GM21723 (cell line): ENCODE results near the gene ADAM11.

Experiments
- ATAC-seq: cut with Tn5 transposase; IDR thresholded peaks from one replicate; pipeline ENCODE4 v1.9.1; 2021; ENCODE audit warnings: mild to moderate bottlenecking, moderate library complexity; ENCODE audit not compliant: unreplicated experiment

ADAM11 gene

DNA sequence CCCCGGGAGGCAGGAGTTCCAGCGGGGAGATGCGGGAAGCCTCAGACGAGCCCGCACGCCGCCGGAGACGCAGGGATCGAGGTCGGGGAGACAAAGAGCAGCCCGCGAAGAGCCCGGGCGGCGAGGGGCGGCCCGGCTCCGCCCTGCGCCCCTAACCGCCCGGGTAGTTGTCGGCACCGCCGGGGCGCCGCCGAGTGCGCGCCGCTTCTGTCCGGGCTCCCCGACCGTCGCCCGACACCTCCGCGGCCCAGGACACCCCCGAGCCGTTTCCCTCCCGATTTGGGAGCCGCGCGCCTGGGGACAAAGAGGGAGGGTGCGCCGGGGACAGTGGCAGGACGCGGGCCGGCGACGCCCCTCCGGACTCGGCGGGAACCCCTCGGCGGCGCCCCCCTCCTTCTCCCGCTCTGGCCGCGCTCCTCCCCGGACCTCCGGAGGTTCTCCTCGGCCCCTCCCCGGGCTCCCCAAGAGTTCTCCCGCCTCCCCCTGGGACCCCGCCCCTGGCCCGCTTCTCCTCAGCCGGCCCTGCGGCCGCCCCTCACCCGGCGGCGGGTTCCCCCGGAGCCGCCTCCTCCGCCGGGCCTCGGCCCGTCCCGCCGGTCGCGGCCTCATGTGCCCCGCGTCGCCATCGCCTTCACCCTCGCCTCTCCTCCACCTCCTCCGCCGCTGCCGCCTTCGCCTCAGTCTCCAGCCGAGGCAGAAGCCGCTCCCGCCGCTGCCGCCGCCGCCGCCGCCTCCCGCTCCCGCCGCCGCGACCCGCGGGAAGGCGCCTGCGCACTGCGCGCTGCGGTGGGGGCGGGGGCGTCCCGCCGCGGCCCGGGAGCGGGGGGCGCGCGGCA is 71.0 kb downstream of the ADAM11 start, which contains the start of gene GJC1:
Gene GJC1 (minus strand): TSS at position 765 of the 836 bp plus-strand sequence. CDS start 24,470 bp downstream, outside the sequence.
- ATAC-seq, result no peak

- ATAC-seq, result no peak
Observed at GRCh38 chr17:44830359-44831288, 71.8 kb downstream of the ADAM11 start.

GRCh38 chr17:44831371-44831770 is 72.6 kb downstream of the ADAM11 start:
- no peak for ATAC-seq
